Uterus (tissue), 4 donors: ENCODE measurements around the gene ZSCAN30. TPM values are rescaled to one million over a fixed set of nuclear protein-coding genes. Genes with fewer than 3 reads are reported as not detected.

Experiments used
- DNase-seq, 2 donors: peaks; one replicate each; pipeline ENCODE4 v3.0.0-alpha.2; 2019 to 2020
- H3K27ac ChIP-seq, 2 donors: fragments of 200-600 bp; sonication (generic); 1 replicate in 1 of 2; 2 replicates in 1 of 2; pipeline ENCODE4 v1.5.1; 2016 to 2018
- H3K27me3 ChIP-seq, 2 donors: fragments of 200-600 bp; sonication (generic); one replicate each; pipeline ENCODE4 v1.5.1; 2018 to 2019; ENCODE audit warnings: control low read depth in 1 of 2
- H3K36me3 ChIP-seq, 2 donors: fragments of 200-600 bp; sonication (generic); one replicate each; pipeline ENCODE4 v1.5.1; 2019; ENCODE audit warnings: control low read depth in 1 of 2
- H3K4me1 ChIP-seq, 2 donors: fragments of 200-600 bp; sonication (generic); one replicate each; pipeline ENCODE4 v1.5.1; 2018 to 2019; ENCODE audit warnings: control low read depth in 1 of 2
- H3K4me3 ChIP-seq, 2 donors: fragments of 200-600 bp; sonication (generic); 1 replicate in 1 of 2; 2 replicates in 1 of 2; pipeline ENCODE4 v1.5.1; 2018 to 2019; ENCODE audit warnings: mild to moderate bottlenecking in 1 of 2
- H3K9me3 ChIP-seq, 2 donors: fragments of 200-600 bp; sonication (generic); one replicate each; pipeline ENCODE4 v1.5.1; 2019; ENCODE audit warnings: control low read depth in 1 of 2
- CTCF ChIP-seq, 4 experiments: fragments of 200-600 bp in 2 of 4; fragments of 450-650 bp in 2 of 4; sonication (generic) in 2 of 4; IDR thresholded peaks; one replicate each; pipeline ENCODE4 v1.5.1; 2016 to 2019; ENCODE audit warnings: antibody characterized with exemption in 4 of 4, mild to moderate bottlenecking in 2 of 4, moderate library complexity in 1 of 4
- POLR2A ChIP-seq, 2 donors: fragments of 450-650 bp; IDR thresholded peaks; one replicate each; pipeline ENCODE4 v1.6.1; 2016; ENCODE audit warnings: antibody characterized with exemption in 2 of 2, mild to moderate bottlenecking in 1 of 2, moderate library complexity in 1 of 2
- intact Hi-C: fragments of 100-400 bp; cut with DNase I; formaldehyde crosslinking; loops from one replicate; pipeline ENCODE4 v1.15.1; 2023; ENCODE audit warnings: low total_unique reads
- total RNA-seq, 4 donors: library from RNA; depleted of rRNA in 3 of 4; stranded (reverse); fragments of >200 nt in 3 of 4; gene quantifications; one replicate each; pipeline versions ENCODE4 v1.1.0 to v1.2.4, GENCODE V29; 2014 to 2023
- donor health status: DM: yes; HTN: yes; CAD: no.

ZSCAN30 gene
- total RNA-seq, 4 donors from 2014 or later, result 5.0 to 40.3 (median 17.8) TPM

GRCh38 chr18:35322486-35323458 is 32.7 kb upstream of the ZSCAN30 start:
- no peaks in the 10 kb centered on the region for H3K27me3 ChIP-seq
- H3K4me3 ChIP-seq, result no peak overlapping the region
- H3K27ac ChIP-seq, result no peak overlapping the region
- no peaks in the 10 kb centered on the region for H3K9me3 ChIP-seq
- DNase-seq, result no peak
- intact Hi-C loops, result no loop called here
- TF ChIP-seq POLR2A (IDR thresholded peaks at IDR 0.05) (no peak), CTCF (IDR thresholded peaks at IDR 0.05) (no peak)
- no peaks in the 10 kb centered on the region for H3K36me3 ChIP-seq
- H3K4me1 ChIP-seq, result no peaks in the 10 kb centered on the region

GRCh38 chr18:35311496-35311895 is 21.5 kb upstream of the ZSCAN30 start:
- TF ChIP-seq CTCF (IDR thresholded peaks at IDR 0.05) (no peak), POLR2A (IDR thresholded peaks at IDR 0.05) (no peak)
- Histone ChIP-seq H3K27me3 (no peaks in the 10 kb centered on the region), H3K36me3 (no peaks in the 10 kb centered on the region), H3K4me1 (no peaks in the 10 kb centered on the region), H3K27ac (no peak overlapping the region), H3K9me3 (peaks cover 0 to 15% of the 10 kb centered on the region in 2 donors), H3K4me3 (no peak overlapping the region)
- intact Hi-C loops, result no loop called here
- no peak for DNase-seq

- no peaks in the 10 kb centered on the region for H3K27me3 ChIP-seq
- no peak overlapping the region for H3K27ac ChIP-seq
- no peaks in the 10 kb centered on the region for H3K36me3 ChIP-seq
- no peak overlapping the region for H3K4me3 ChIP-seq
- H3K4me1 ChIP-seq, result no peaks in the 10 kb centered on the region
- intact Hi-C loops, result no loop called here
- no peak for DNase-seq
- TF ChIP-seq POLR2A (IDR thresholded peaks at IDR 0.05), result no peak
- TF ChIP-seq CTCF (IDR thresholded peaks at IDR 0.05), result no peak
- peaks cover 0 to 49% of the 10 kb centered on the region in 2 donors for H3K9me3 ChIP-seq
Measured at GRCh38 chr18:35306588-35307250, 16.7 kb upstream of the ZSCAN30 start.

GRCh38 chr18:35303610-35304009 is 13.6 kb upstream of the ZSCAN30 start:
- no peaks in the 10 kb centered on the region for H3K27me3 ChIP-seq
- peaks cover 0 to 55% of the 10 kb centered on the region in 2 donors for H3K9me3 ChIP-seq
- intact Hi-C loops, result no loop called here

More at GRCh38 chr18:35303610-35304009, 13.6 kb upstream of the ZSCAN30 start:
- Histone ChIP-seq H3K4me1 (no peaks in the 10 kb centered on the region), H3K27ac (no peak overlapping the region), H3K4me3 (no peak overlapping the region), H3K36me3 (no peaks in the 10 kb centered on the region)
- DNase-seq, result no peak
- TF ChIP-seq CTCF (IDR thresholded peaks at IDR 0.05) (no peak), POLR2A (IDR thresholded peaks at IDR 0.05) (no peak)
